HEK293 (cell line): ENCODE results near the gene SUMO3.

Experiments
- IKZF3 ChIP-seq: fragments of 450-650 bp; IDR thresholded peaks from 2 replicates; pipeline ENCODE4 v1.5.0; 2018; ENCODE audit warnings: missing biosample characterization, mild to moderate bottlenecking, missing genetic modification characterization, moderate library complexity
- ZNF121 ChIP-seq: fragments of 450-650 bp; formaldehyde crosslinking; IDR thresholded peaks from 2 replicates; pipeline ENCODE4 v1.5.1; 2016; ENCODE audit warnings: missing biosample characterization, missing genetic modification characterization
- ZNF202 ChIP-seq: fragments of 450-650 bp; formaldehyde crosslinking; IDR thresholded peaks from 2 replicates; pipeline ENCODE4 v1.5.1; 2016; ENCODE audit warnings: missing biosample characterization, missing genetic modification characterization, borderline replicate concordance
- ZNF24 ChIP-seq: fragments of 450-650 bp; formaldehyde crosslinking; IDR thresholded peaks from 2 replicates; pipeline ENCODE4 v1.5.1; 2016; ENCODE audit warnings: missing biosample characterization, missing genetic modification characterization
- ZNF624 ChIP-seq: fragments of 450-650 bp; formaldehyde crosslinking; IDR thresholded peaks from 2 replicates; pipeline ENCODE4 v1.5.1; 2017; ENCODE audit warnings: missing biosample characterization, missing genetic modification characterization
- ZNF830 ChIP-seq: fragments of 450-650 bp; IDR thresholded peaks from 2 replicates; pipeline ENCODE4 v1.5.0; 2018; ENCODE audit warnings: missing biosample characterization, missing genetic modification characterization, low read depth, mild to moderate bottlenecking, moderate library complexity
- TF ChIP-seq, protein P1 (sequence below): fragments of 450-650 bp; formaldehyde crosslinking; IDR thresholded peaks from 2 replicates; pipeline ENCODE4 v1.5.1; 2016; ENCODE audit warnings: missing biosample characterization, missing genetic modification characterization
- TF ChIP-seq, protein P2 (sequence below): fragments of 450-650 bp; IDR thresholded peaks from 2 replicates; pipeline ENCODE4 v1.5.1; 2018; ENCODE audit warnings: missing biosample characterization, missing genetic modification characterization
- TF ChIP-seq, protein P3 (sequence below): fragments of 450-650 bp; formaldehyde crosslinking; IDR thresholded peaks from 2 replicates; pipeline ENCODE4 v1.5.1; 2017; ENCODE audit warnings: missing biosample characterization, mild to moderate bottlenecking, missing genetic modification characterization, moderate library complexity

DNA sequence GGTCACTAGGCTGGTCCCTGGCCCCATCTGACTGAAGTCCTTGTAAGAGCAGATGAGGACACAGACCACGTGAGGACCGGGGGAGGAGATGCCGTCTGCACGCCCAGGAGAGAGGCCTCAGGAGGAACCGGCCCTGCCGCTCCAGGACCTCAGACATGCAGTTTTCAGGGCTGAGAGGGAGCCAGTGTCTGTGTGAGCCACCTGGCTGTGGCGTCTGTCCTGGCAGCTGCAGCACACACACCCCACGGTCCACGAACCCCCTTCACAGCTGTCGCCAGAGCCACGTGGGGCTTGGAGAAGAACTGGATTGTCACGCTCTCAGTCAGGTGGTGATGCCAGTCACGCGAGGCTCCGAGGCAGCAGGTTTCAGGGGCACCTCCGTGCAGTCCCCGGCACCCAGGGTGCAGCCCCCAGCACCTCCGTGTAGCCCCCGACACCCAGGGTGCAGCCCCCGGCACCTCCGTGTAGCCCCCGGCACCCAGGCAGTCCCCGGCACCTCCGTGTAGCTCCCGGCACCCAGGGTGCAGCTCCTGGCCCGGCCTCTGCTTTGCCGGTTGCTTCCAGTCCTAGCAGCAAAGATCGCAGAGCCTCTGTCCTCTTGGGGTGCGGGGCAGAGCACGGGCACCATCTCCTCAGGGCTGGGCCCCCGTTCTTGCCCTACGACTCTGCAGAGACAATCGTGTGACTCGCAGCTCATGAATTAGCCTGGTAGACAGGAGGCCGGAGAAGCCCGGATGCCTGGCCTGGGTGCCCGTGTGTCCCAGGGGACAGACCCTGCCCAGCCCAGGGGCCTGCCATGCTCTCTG lies 19.0 kb upstream of the SUMO3 start:
- TF ChIP-seq, protein P1, sequence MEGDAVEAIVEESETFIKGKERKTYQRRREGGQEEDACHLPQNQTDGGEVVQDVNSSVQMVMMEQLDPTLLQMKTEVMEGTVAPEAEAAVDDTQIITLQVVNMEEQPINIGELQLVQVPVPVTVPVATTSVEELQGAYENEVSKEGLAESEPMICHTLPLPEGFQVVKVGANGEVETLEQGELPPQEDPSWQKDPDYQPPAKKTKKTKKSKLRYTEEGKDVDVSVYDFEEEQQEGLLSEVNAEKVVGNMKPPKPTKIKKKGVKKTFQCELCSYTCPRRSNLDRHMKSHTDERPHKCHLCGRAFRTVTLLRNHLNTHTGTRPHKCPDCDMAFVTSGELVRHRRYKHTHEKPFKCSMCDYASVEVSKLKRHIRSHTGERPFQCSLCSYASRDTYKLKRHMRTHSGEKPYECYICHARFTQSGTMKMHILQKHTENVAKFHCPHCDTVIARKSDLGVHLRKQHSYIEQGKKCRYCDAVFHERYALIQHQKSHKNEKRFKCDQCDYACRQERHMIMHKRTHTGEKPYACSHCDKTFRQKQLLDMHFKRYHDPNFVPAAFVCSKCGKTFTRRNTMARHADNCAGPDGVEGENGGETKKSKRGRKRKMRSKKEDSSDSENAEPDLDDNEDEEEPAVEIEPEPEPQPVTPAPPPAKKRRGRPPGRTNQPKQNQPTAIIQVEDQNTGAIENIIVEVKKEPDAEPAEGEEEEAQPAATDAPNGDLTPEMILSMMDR (tag by site-specific recombination) = no peak
- TF ChIP-seq ZNF24 (tag by site-specific recombination) = no peak
- TF ChIP-seq, protein P2, sequence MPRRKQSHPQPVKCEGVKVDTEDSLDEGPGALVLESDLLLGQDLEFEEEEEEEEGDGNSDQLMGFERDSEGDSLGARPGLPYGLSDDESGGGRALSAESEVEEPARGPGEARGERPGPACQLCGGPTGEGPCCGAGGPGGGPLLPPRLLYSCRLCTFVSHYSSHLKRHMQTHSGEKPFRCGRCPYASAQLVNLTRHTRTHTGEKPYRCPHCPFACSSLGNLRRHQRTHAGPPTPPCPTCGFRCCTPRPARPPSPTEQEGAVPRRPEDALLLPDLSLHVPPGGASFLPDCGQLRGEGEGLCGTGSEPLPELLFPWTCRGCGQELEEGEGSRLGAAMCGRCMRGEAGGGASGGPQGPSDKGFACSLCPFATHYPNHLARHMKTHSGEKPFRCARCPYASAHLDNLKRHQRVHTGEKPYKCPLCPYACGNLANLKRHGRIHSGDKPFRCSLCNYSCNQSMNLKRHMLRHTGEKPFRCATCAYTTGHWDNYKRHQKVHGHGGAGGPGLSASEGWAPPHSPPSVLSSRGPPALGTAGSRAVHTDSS (tag by site-specific recombination) = no peak
- TF ChIP-seq ZNF624 (tag by site-specific recombination) = no peak
- no peak for TF ChIP-seq ZNF121 (tag by site-specific recombination)
- TF ChIP-seq, protein P3, sequence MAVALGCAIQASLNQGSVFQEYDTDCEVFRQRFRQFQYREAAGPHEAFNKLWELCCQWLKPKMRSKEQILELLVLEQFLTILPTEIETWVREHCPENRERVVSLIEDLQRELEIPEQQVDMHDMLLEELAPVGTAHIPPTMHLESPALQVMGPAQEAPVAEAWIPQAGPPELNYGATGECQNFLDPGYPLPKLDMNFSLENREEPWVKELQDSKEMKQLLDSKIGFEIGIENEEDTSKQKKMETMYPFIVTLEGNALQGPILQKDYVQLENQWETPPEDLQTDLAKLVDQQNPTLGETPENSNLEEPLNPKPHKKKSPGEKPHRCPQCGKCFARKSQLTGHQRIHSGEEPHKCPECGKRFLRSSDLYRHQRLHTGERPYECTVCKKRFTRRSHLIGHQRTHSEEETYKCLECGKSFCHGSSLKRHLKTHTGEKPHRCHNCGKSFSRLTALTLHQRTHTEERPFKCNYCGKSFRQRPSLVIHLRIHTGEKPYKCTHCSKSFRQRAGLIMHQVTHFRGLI (tag by site-specific recombination) = no peak
- TF ChIP-seq IKZF3 = no peak
- no peak for TF ChIP-seq ZNF202 (tag by site-specific recombination)
- TF ChIP-seq ZNF830 (tag by site-specific recombination) = no peak
